GM04503 (cell line): ENCODE measurements around the gene DNM3.
A peak's percentile ranks its signal among the peaks of the same experiment; 100 is the strongest.

Source experiments
- DNase-seq: peaks from one replicate; pipeline ENCODE4 v3.0.0-alpha.2; 2012; ENCODE audit warnings: low read depth

DNM3 gene

DNA sequence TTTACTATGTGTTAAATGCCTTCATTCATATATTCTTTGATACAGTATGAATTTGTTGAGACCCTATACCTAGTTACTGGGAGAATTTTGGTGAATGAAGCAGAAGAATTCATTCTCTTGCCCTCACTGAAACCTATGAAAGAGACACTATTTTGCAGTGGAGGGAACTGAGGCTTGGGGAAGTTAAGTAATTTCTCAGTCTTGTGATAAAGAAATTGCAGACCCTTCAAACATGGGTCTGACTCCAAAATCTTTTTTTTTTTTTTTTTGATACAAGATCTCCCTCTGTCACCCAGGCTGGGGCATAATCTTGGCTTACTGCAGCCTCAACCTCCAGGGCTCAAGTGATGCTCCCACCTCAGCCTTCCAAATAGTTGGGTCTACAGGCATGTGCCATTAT is 132.1 kb downstream of the DNM3 start:
- DNase-seq: no peak

DNA sequence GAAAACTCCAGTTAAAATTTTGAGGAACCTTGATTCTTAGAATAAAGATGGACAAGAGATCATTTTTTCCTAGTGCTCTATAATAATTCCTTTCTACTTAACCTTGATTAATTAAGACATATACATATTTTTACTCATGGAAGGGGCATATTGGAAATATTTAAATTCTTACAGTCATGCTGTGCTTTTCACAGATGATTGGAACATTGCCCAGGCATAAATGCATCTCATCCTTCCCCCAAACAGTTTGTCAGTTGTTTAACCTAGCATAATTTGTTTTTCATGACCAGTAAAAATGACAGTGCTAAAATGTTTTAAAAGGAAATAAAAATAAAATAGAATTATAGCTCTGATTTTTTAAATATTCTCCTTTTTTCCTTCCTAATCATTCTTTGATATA is 140.0 kb downstream of the DNM3 start:
- no peak for DNase-seq

DNA sequence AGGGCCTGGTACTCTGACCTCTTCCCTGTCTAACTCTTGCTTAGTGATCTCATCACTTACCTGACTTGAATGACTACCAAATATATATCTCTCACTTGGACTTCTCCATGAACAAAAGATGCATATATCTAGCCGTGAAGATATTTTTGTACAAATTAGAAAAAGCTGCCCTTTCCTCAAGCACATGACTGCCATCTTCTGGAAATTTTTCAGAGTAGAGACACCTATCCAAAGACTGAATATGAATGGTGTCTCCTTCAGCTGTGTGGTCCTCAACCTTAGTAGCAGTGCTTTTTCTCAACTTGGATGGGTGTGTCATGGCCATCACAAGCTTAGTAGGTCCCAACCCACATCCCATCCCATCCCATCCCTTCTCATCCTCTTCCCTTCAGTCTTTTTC is 142.3 kb downstream of the DNM3 start:
- no peak for DNase-seq

GRCh38 chr1:171984262-171984661 is 143.0 kb downstream of the DNM3 start:
- DNase-seq: no peak

DNA sequence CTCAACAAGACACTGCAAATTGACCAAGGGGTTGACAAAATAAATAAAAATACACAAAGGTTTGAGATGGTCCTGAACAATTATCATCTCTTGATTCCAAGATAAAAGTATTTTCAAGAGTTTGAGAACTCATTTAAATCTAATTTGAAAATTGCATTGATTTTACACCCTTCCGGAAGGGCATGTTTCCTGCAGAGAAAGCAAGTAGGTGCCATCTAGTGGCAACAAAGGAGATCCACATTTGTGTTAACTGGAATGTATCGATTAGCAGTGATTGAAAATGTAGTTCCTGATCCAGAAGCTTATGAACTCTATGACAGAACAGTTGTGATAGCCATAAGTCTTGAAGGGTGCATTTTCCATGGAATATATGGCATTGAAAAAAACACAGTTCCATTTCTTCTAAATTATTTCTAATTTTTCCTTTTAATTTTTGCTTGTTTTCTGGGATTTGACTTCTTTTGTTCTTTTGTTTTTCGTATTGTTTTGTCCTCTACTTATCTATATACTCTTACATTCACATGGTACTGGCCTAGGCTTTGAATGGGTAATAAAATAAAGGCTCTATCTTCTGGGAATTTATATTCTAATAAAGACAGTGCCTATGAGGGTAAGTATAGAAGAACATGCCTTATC is 143.7 kb downstream of the DNM3 start:
- DNase-seq: no peak

- no peak for DNase-seq
Observed at GRCh38 chr1:171985639-171986038, 144.3 kb downstream of the DNM3 start.

DNA sequence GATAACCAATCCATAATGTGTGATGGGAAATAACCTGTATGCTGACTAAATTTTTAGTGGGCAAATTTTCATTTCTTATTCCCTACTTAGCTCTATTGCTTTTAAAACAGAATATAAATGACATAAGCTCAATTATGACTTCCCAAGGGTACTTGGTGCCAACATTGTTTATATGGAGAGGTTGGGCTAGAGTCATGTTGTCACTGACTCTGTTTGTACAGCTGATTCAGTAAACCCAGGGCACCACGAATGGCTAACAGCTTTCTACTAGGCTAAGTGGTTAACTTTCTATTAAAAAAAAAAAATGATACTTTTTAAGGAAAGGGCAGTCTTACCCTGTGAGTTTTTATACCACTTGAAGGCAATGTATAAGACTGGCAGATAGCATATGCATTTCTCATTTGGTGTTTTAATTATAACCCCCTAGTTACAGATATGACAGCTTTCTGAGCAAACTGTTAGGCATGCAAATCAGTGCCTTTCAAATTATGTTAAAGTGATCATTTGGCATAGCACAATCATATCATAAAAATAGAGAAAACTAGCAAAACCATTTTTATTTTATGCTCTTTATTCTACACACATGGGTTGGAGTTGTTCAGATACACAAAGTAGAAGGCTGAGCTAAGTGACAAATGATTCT is 147.1 kb downstream of the DNM3 start:
- DNase-seq: no peak

- DNase-seq: no peak
Observed at GRCh38 chr1:171990371-171990770, 149.1 kb downstream of the DNM3 start.

- DNase-seq: no peak
Observed at GRCh38 chr1:171994293-171994692, 153.0 kb downstream of the DNM3 start.

DNA sequence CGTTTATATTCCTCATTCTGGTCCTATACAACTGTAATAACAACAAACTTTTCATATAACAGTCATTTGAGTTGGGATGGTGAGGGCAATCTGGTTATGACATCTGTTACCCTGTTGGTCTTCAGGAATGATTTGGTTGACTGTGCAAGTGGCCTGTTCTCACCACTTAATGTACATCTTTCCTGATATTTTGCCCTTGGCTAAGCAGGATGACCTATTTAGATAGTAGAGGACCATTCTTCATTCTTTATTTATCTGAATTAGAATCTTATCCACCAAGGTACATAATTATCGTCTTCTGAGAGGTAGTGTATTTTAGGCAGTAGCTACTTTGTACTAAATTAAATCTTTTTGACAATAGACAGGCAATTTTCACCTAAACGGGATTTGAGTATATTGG is 154.3 kb downstream of the DNM3 start:
- DNase-seq: no peak

GRCh38 chr1:171997936-171998335 is 156.6 kb downstream of the DNM3 start:
- DNase-seq: no peak

DNA sequence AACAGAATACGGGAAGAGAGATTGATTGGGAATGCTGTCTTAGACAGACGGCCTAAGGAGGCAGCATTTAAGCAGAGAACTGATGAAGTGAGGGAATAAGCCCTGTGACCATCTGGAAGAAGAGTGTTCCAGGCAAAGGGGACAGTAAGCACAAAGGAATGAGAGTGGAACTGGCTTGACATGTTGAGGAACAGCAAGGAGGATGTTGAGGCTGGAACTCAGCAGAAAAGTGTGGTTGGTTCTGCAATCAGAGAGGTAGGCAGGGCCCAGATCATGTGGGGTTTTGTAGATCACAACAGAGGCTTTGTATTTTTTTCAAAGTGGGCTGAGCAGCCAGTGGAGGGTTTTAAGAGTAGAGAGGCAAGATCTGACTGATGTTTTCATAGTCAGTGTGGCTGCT is 157.4 kb downstream of the DNM3 start:
- DNase-seq: no peak

GRCh38 chr1:171999756-172000155 is 158.5 kb downstream of the DNM3 start:
- DNase-seq: peak; percentile 50

GRCh38 chr1:172001288-172001687 is 160.0 kb downstream of the DNM3 start:
- no peak for DNase-seq

GRCh38 chr1:172002725-172003345 is 161.5 kb downstream of the DNM3 start:
- no peak for DNase-seq

DNA sequence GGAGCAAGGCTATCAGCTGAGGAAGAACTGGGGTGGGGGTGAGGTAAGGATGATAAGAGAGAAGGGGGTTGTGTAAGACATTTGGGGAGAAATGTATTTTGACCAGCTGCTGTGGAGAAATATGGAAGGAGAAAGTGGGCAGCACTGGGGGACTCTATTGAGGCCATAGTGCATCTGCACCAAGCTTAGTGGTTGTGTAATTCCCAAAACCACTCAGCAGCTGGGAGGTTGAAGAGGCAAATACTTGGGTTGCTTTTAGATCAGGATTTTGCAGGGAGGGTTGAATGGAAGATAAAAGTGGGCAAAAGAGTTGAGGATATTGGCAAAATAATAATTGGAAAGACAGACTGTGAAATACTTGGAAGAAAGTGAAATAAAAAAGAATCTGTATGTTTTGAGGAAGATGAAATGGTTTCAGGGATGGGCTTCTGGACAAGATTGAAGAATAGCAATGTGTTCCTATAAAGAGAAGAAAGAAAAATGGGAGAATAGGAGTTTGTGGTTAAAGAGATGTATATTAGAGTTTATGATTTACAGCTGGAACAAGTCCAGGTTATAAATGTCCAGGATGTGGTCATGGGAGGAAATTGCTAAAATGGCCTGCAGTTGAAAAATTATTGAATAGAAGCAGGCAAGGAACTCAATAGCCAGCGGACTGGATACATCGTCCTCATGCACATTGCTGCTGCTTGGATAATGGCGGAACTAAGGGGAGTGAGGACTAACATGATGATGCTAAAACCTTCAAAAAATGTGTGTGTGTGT is 162.7 kb downstream of the DNM3 start:
- no peak for DNase-seq

GRCh38 chr1:172004671-172005070 is 163.4 kb downstream of the DNM3 start:
- DNase-seq: no peak

DNA sequence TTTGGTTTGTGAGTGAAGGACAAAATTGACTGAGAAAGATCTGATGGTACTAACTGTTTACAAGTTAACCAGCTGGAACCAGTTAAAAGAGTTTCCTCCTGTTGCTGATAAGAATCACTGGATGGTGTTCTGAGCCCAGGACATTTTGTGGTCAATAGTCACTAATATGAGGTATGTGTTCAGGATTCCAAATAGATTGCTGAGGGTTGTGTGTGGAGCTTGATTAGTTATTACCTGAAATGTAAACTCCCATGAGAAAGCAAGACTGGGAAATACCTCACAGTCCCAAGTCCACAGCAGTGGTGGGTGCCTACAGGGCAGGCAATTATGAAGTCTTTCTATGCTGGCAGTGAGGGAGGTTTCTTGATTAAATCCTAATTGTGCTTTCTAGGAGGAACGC is 164.6 kb downstream of the DNM3 start:
- no peak for DNase-seq

DNA sequence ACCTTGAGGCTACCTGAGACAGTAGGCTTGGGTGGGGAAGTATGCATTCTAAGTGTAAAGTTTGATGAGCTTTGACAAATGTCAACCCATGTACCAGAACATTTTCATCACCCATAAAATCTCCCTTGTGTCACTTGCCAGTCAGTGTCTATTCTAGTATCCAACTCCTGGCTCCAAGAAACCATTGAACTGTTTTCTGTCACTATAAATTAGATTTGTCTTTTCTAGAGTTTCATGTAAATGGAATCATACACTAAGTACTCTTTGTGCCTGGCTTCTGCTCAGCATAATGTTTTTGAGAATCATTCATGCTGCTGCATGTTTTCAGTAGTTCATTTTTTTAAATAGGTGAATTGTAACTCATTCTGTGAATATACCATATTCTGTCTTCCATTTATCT is 165.4 kb downstream of the DNM3 start:
- DNase-seq: no peak

- no peak for DNase-seq
Observed at GRCh38 chr1:172018727-172019311, 177.5 kb downstream of the DNM3 start.

- DNase-seq: no peak
Observed at GRCh38 chr1:172019976-172020375, 178.7 kb downstream of the DNM3 start.

DNA sequence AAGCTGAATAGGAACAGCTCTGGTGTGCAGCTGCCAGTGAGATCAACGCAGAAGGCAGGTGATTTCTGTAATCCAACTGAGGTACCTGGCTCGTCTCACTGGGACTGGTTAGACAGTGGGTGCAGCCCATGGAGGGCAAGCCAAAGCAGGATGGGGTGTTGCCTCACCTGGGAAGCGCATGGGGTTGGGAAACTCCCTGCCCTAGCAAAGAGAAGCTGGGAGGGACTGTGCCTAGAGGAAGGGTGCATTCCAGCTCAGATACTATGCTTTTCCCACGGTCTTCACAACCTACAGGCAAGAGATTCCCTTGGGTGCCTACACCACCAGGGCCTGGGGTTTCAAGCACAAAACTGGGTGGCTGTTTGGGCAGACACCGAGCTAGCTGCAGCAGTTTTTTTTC is 183.2 kb downstream of the DNM3 start:
- no peak for DNase-seq
